ENCODE data around the gene CCDC171.
A peak's percentile ranks its signal among the peaks of the same experiment; 100 is the strongest.

Gene CCDC171

GRCh38 chr9:15642369-15642962, 89.6 kb downstream of the CCDC171 start:
- no peak overlapping the region for H3K9ac ChIP-seq (ENCODE audit: low read length)
- H3K4me3 ChIP-seq (ENCODE audit: low read length) = no peak overlapping the region
- H3K27me3 ChIP-seq (ENCODE audit: low read depth, low read length) = no peaks in the 10 kb centered on the region
- H3K36me3 ChIP-seq (replicated peaks; ENCODE audit: low read depth, low read length) = no peaks in the 10 kb centered on the region
- H3K9me3 ChIP-seq (ENCODE audit: insufficient read depth, low read length) = no peaks in the 10 kb centered on the region
- no peak overlapping the region for H3K27ac ChIP-seq (ENCODE audit: low read length)
- no peaks in the 10 kb centered on the region for H3K4me1 ChIP-seq (ENCODE audit: low read length)
- H2AFZ ChIP-seq (ENCODE audit: low read depth, low read length) = no peak overlapping the region
- TF ChIP-seq CTCF (IDR thresholded peaks at IDR 0.05; ENCODE audit: low read depth, low read length) (peak; percentile 60), EZH2phosphoT487 (IDR thresholded peaks at IDR 0.05; ENCODE audit: low read depth) (no peak)
- no peaks in the 10 kb centered on the region for H3K79me2 ChIP-seq (ENCODE audit: low read length)
- no peaks in the 10 kb centered on the region for H4K20me1 ChIP-seq (ENCODE audit: insufficient read depth, low read length)
- H3K4me2 ChIP-seq (ENCODE audit: low read length) = no peak overlapping the region

GRCh38 chr9:15670246-15670645, 117.4 kb downstream of the CCDC171 start:
- no peaks in the 10 kb centered on the region for H3K79me2 ChIP-seq (ENCODE audit: low read length)
- no peak overlapping the region for H2AFZ ChIP-seq (ENCODE audit: low read depth, low read length)
- no peaks in the 10 kb centered on the region for H4K20me1 ChIP-seq (ENCODE audit: insufficient read depth, low read length)
- no peak overlapping the region for H3K4me3 ChIP-seq (ENCODE audit: low read length)
- H3K27me3 ChIP-seq (ENCODE audit: low read depth, low read length) = no peaks in the 10 kb centered on the region
- H3K27ac ChIP-seq (ENCODE audit: low read length) = no peak overlapping the region
- no peak for TF ChIP-seq EZH2phosphoT487 (IDR thresholded peaks at IDR 0.05; ENCODE audit: low read depth)
- H3K4me2 ChIP-seq (ENCODE audit: low read length) = no peak overlapping the region
- no peaks in the 10 kb centered on the region for H3K9me3 ChIP-seq (ENCODE audit: insufficient read depth, low read length)
- H3K9ac ChIP-seq (ENCODE audit: low read length) = no peak overlapping the region
- no peaks in the 10 kb centered on the region for H3K4me1 ChIP-seq (ENCODE audit: low read length)
- H3K36me3 ChIP-seq (replicated peaks; ENCODE audit: low read depth, low read length) = no peaks in the 10 kb centered on the region

GRCh38 chr9:15670894-15671293, 118.1 kb downstream of the CCDC171 start:
- H3K4me1 ChIP-seq (ENCODE audit: low read length) = no peaks in the 10 kb centered on the region
- H3K27me3 ChIP-seq (ENCODE audit: low read depth, low read length) = no peaks in the 10 kb centered on the region
- TF ChIP-seq EZH2phosphoT487 (IDR thresholded peaks at IDR 0.05; ENCODE audit: low read depth) = no peak
- no peaks in the 10 kb centered on the region for H3K36me3 ChIP-seq (replicated peaks; ENCODE audit: low read depth, low read length)
- no peak overlapping the region for H3K27ac ChIP-seq (ENCODE audit: low read length)
- no peak overlapping the region for H3K4me2 ChIP-seq (ENCODE audit: low read length)
- H3K79me2 ChIP-seq (ENCODE audit: low read length) = no peaks in the 10 kb centered on the region
- no peak overlapping the region for H2AFZ ChIP-seq (ENCODE audit: low read depth, low read length)
- no peaks in the 10 kb centered on the region for H4K20me1 ChIP-seq (ENCODE audit: insufficient read depth, low read length)
- no peak overlapping the region for H3K9ac ChIP-seq (ENCODE audit: low read length)
- no peaks in the 10 kb centered on the region for H3K9me3 ChIP-seq (ENCODE audit: insufficient read depth, low read length)
- no peak overlapping the region for H3K4me3 ChIP-seq (ENCODE audit: low read length)

GRCh38 chr9:15693701-15694100, 140.9 kb downstream of the CCDC171 start:
- H4K20me1 ChIP-seq (ENCODE audit: insufficient read depth, low read length) = no peaks in the 10 kb centered on the region
- no peaks in the 10 kb centered on the region for H3K9me3 ChIP-seq (ENCODE audit: insufficient read depth, low read length)
- H3K27ac ChIP-seq (ENCODE audit: low read length) = no peak overlapping the region
- no peak overlapping the region for H2AFZ ChIP-seq (ENCODE audit: low read depth, low read length)
- TF ChIP-seq EZH2phosphoT487 (IDR thresholded peaks at IDR 0.05; ENCODE audit: low read depth) (no peak), CTCF (IDR thresholded peaks at IDR 0.05; ENCODE audit: low read depth, low read length) (no peak)
- H3K27me3 ChIP-seq (ENCODE audit: low read depth, low read length) = no peaks in the 10 kb centered on the region
- H3K9ac ChIP-seq (ENCODE audit: low read length) = no peak overlapping the region
- no peaks in the 10 kb centered on the region for H3K79me2 ChIP-seq (ENCODE audit: low read length)
- no peaks in the 10 kb centered on the region for H3K4me1 ChIP-seq (ENCODE audit: low read length)
- H3K36me3 ChIP-seq (replicated peaks; ENCODE audit: low read depth, low read length) = no peaks in the 10 kb centered on the region
- no peak overlapping the region for H3K4me2 ChIP-seq (ENCODE audit: low read length)
- no peak overlapping the region for H3K4me3 ChIP-seq (ENCODE audit: low read length)

GRCh38 chr9:15696979-15697378, 144.1 kb downstream of the CCDC171 start:
- no peak overlapping the region for H3K4me2 ChIP-seq (ENCODE audit: low read length)
- no peaks in the 10 kb centered on the region for H3K79me2 ChIP-seq (ENCODE audit: low read length)

More at GRCh38 chr9:15696979-15697378, 144.1 kb downstream of the CCDC171 start:
- Histone ChIP-seq H3K27ac (ENCODE audit: low read length) (no peak overlapping the region), H3K9me3 (ENCODE audit: insufficient read depth, low read length) (no peaks in the 10 kb centered on the region), H3K27me3 (ENCODE audit: low read depth, low read length) (no peaks in the 10 kb centered on the region), H3K4me3 (ENCODE audit: low read length) (no peak overlapping the region), H3K36me3 (replicated peaks; ENCODE audit: low read depth, low read length) (no peaks in the 10 kb centered on the region), H3K4me1 (ENCODE audit: low read length) (no peaks in the 10 kb centered on the region), H4K20me1 (ENCODE audit: insufficient read depth, low read length) (no peaks in the 10 kb centered on the region), H3K9ac (ENCODE audit: low read length) (no peak overlapping the region), H2AFZ (ENCODE audit: low read depth, low read length) (no peak overlapping the region)
- TF ChIP-seq CTCF (IDR thresholded peaks at IDR 0.05; ENCODE audit: low read depth, low read length) (no peak), EZH2phosphoT487 (IDR thresholded peaks at IDR 0.05; ENCODE audit: low read depth) (no peak)
